BLaER1 (cell line): Measurements from ENCODE around the gene ANKRD42.

Source experiments
- H3K27ac ChIP-seq: shearing (Covaris generic); formaldehyde crosslinking; 2 replicates; pipeline ENCODE4 v1.8.1; 2022
- H3K27me3 ChIP-seq: shearing (Covaris generic); formaldehyde crosslinking; 2 replicates; pipeline ENCODE4 v1.8.1; 2022
- H3K36me3 ChIP-seq: shearing (Covaris generic); formaldehyde crosslinking; 2 replicates; pipeline ENCODE4 v1.8.1; 2022
- H3K4me1 ChIP-seq: shearing (Covaris generic); formaldehyde crosslinking; 2 replicates; pipeline ENCODE4 v1.8.1; 2022
- H3K4me2 ChIP-seq: shearing (Covaris generic); formaldehyde crosslinking; 2 replicates; pipeline ENCODE4 v1.8.1; 2022
- H3K4me3 ChIP-seq: shearing (Covaris generic); formaldehyde crosslinking; 2 replicates; pipeline ENCODE4 v1.8.1; 2022
- H3K9ac ChIP-seq: shearing (Covaris generic); formaldehyde crosslinking; 2 replicates; pipeline ENCODE4 v1.8.1; 2022
- H3K9me3 ChIP-seq: shearing (Covaris generic); formaldehyde crosslinking; 2 replicates; pipeline ENCODE4 v1.8.1; 2022
- H4K20me1 ChIP-seq: shearing (Covaris generic); formaldehyde crosslinking; 2 replicates; pipeline ENCODE4 v1.8.1; 2022
- Cebpa-rat ChIP-seq: shearing (Covaris generic); IDR thresholded peaks from 2 replicates; pipeline ENCODE4 v1.8.1; 2022

The ANKRD42 gene

GRCh38 chr11:83222499-83222898 is 29.0 kb downstream of the ANKRD42 start:
- no peaks in the 10 kb centered on the region for H4K20me1 ChIP-seq
- no peak overlapping the region for H3K4me2 ChIP-seq
- no peak for TF ChIP-seq Cebpa-rat
- no peaks in the 10 kb centered on the region for H3K27me3 ChIP-seq
- H3K9ac ChIP-seq = no peak overlapping the region
- no peak overlapping the region for H3K27ac ChIP-seq
- H3K9me3 ChIP-seq = no peaks in the 10 kb centered on the region
- no peaks in the 10 kb centered on the region for H3K36me3 ChIP-seq
- H3K4me3 ChIP-seq = no peak overlapping the region
- no peaks in the 10 kb centered on the region for H3K4me1 ChIP-seq

GRCh38 chr11:83223457-83223856 is 29.9 kb downstream of the ANKRD42 start:
- TF ChIP-seq Cebpa-rat = no peak
- Histone ChIP-seq H3K4me1 (no peaks in the 10 kb centered on the region), H3K9ac (no peak overlapping the region), H3K36me3 (no peaks in the 10 kb centered on the region), H4K20me1 (no peaks in the 10 kb centered on the region), H3K27ac (no peak overlapping the region), H3K4me3 (no peak overlapping the region), H3K9me3 (no peaks in the 10 kb centered on the region), H3K4me2 (no peak overlapping the region), H3K27me3 (no peaks in the 10 kb centered on the region)

- Histone ChIP-seq H4K20me1 (no peaks in the 10 kb centered on the region), H3K27me3 (no peaks in the 10 kb centered on the region)
These were observed 42.3 kb downstream of the ANKRD42 start for GRCh38 chr11:83235825-83236224.

GRCh38 chr11:83238111-83238510 is 44.6 kb downstream of the ANKRD42 start:
- TF ChIP-seq Cebpa-rat = no peak
- Histone ChIP-seq H3K27me3 (no peaks in the 10 kb centered on the region), H3K4me3 (no peak overlapping the region), H3K4me2 (no peak overlapping the region), H3K36me3 (no peaks in the 10 kb centered on the region), H3K4me1 (no peaks in the 10 kb centered on the region), H3K27ac (no peak overlapping the region), H4K20me1 (no peaks in the 10 kb centered on the region), H3K9me3 (no peaks in the 10 kb centered on the region), H3K9ac (no peak overlapping the region)

More at GRCh38 chr11:83235825-83236224, 42.3 kb downstream of the ANKRD42 start:
- Histone ChIP-seq H3K9ac (no peak overlapping the region), H3K4me1 (no peaks in the 10 kb centered on the region), H3K36me3 (no peaks in the 10 kb centered on the region), H3K4me2 (no peak overlapping the region), H3K9me3 (no peaks in the 10 kb centered on the region), H3K4me3 (no peak overlapping the region), H3K27ac (no peak overlapping the region)
- no peak for TF ChIP-seq Cebpa-rat

GRCh38 chr11:83241291-83241946 is 47.9 kb downstream of the ANKRD42 start:
- H3K9ac ChIP-seq = no peak overlapping the region
- no peak overlapping the region for H3K4me3 ChIP-seq
- no peaks in the 10 kb centered on the region for H3K4me1 ChIP-seq
- no peaks in the 10 kb centered on the region for H3K9me3 ChIP-seq
- H4K20me1 ChIP-seq = no peaks in the 10 kb centered on the region
- H3K27ac ChIP-seq = no peak overlapping the region
- H3K27me3 ChIP-seq = no peaks in the 10 kb centered on the region
- H3K4me2 ChIP-seq = no peak overlapping the region
- H3K36me3 ChIP-seq = no peaks in the 10 kb centered on the region
- TF ChIP-seq Cebpa-rat = no peak

GRCh38 chr11:83249445-83249844 is 55.9 kb downstream of the ANKRD42 start:
- no peaks in the 10 kb centered on the region for H3K9me3 ChIP-seq
- no peak overlapping the region for H3K4me2 ChIP-seq
- no peaks in the 10 kb centered on the region for H4K20me1 ChIP-seq
- no peaks in the 10 kb centered on the region for H3K36me3 ChIP-seq
- TF ChIP-seq Cebpa-rat = no peak
- H3K4me3 ChIP-seq = no peak overlapping the region
- H3K9ac ChIP-seq = no peak overlapping the region
- H3K27me3 ChIP-seq = no peaks in the 10 kb centered on the region
- H3K27ac ChIP-seq = no peak overlapping the region
- no peaks in the 10 kb centered on the region for H3K4me1 ChIP-seq

- Histone ChIP-seq H3K27ac (no peak overlapping the region), H3K4me1 (no peaks in the 10 kb centered on the region), H3K27me3 (no peaks in the 10 kb centered on the region), H3K4me3 (no peak overlapping the region), H3K9me3 (no peaks in the 10 kb centered on the region), H3K4me2 (no peak overlapping the region), H4K20me1 (no peaks in the 10 kb centered on the region), H3K36me3 (no peaks in the 10 kb centered on the region), H3K9ac (no peak overlapping the region)
- TF ChIP-seq Cebpa-rat = no peak
These were observed 56.6 kb downstream of the ANKRD42 start for GRCh38 chr11:83249972-83250593.

- Histone ChIP-seq H3K9me3 (no peaks in the 10 kb centered on the region), H3K27me3 (no peaks in the 10 kb centered on the region), H3K4me3 (no peak overlapping the region), H4K20me1 (no peaks in the 10 kb centered on the region), H3K4me2 (no peak overlapping the region), H3K36me3 (peaks cover 9% of the 10 kb centered on the region; the same call in 1 of the 2 replicates), H3K9ac (no peak overlapping the region), H3K27ac (no peak overlapping the region), H3K4me1 (no peaks in the 10 kb centered on the region)
- TF ChIP-seq Cebpa-rat = no peak
These were observed 58.8 kb downstream of the ANKRD42 start for GRCh38 chr11:83252266-83252665.

GRCh38 chr11:83252941-83253340 is 59.4 kb downstream of the ANKRD42 start:
- H3K27me3 ChIP-seq = no peaks in the 10 kb centered on the region
- H3K27ac ChIP-seq = no peak overlapping the region
- H3K9me3 ChIP-seq = no peaks in the 10 kb centered on the region
- no peaks in the 10 kb centered on the region for H4K20me1 ChIP-seq
- no peak overlapping the region for H3K4me2 ChIP-seq
- no peak overlapping the region for H3K9ac ChIP-seq
- no peak overlapping the region for H3K4me3 ChIP-seq
- TF ChIP-seq Cebpa-rat = no peak
- no peaks in the 10 kb centered on the region for H3K4me1 ChIP-seq
- H3K36me3 ChIP-seq = peaks cover 15% of the 10 kb centered on the region

- Histone ChIP-seq H3K36me3 (peaks cover 39% of the 10 kb centered on the region), H3K4me3 (no peak overlapping the region), H3K27me3 (no peaks in the 10 kb centered on the region), H3K9ac (no peak overlapping the region), H3K4me2 (no peak overlapping the region), H3K4me1 (no peaks in the 10 kb centered on the region), H3K9me3 (no peaks in the 10 kb centered on the region), H3K27ac (no peak overlapping the region), H4K20me1 (no peaks in the 10 kb centered on the region)
- no peak for TF ChIP-seq Cebpa-rat
These were observed 61.9 kb downstream of the ANKRD42 start for GRCh38 chr11:83255366-83255765.
